GM21381 (cell line): ENCODE measurements around the gene VASN.

Experiments used
- ATAC-seq: cut with Tn5 transposase; IDR thresholded peaks from one replicate; pipeline ENCODE4 v1.9.1; 2021; ENCODE audit warnings: mild to moderate bottlenecking, moderate library complexity; ENCODE audit not compliant: unreplicated experiment

Gene VASN

DNA sequence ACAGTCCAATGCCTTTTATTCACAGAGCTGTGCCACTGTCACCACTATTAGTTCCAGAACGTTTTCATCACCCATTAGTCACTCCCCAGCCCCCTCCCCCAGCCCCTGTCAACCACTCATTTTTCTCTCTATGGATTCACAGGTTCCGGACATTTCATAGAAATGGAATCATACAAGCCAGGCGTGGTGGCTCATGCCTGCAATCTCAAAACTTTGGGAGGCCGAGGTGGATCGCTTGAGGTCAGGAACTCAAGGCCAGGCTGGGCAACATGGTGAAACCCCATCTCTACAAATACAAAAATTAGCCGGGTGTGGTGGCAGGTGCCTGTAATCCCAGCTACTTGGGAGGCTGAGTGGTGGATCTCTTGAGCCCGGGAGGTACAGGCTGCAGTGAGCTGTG, 19.8 kb upstream of the VASN start:
- no peak for ATAC-seq

DNA sequence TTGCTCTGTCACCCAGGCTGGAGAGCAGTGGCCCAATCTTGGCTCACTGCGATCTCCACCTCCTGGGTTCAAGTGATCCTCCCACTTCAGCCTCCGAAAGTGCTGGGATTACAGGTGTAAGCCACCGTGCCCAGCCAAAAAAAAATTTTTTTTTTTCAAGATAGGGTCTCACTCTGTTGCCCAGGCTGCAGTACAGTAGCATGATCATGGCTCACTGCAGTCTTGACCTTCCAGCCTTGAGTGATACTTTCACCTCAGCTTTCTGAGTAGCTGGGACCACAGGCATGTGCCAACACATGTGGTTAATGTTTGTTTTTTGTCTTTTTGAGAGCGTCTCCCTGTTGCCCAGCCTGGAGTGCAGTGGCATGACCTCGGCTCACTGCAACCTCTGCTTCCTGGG, 18.8 kb upstream of the VASN start:
- no peak for ATAC-seq

DNA sequence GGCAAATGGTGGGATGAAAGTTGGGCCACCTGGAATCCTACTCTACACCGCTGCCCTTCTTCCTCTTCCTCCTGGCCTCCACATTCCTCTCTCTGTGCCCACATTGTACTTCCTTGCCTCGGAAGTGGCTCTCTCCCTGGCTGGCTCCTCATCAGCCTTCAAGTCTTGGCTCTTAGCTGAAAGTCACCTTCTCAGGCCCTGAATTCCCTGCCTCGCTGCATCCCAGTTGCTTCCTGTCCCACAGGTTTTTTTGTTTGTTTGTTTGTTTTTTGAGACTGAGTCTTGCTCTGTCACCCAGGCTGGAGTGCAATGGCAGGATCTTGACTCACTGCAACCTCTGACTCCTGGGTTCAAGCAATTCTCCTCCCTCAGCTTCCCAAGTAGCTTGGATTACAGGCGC, 18.0 kb upstream of the VASN start:
- no peak for ATAC-seq

DNA sequence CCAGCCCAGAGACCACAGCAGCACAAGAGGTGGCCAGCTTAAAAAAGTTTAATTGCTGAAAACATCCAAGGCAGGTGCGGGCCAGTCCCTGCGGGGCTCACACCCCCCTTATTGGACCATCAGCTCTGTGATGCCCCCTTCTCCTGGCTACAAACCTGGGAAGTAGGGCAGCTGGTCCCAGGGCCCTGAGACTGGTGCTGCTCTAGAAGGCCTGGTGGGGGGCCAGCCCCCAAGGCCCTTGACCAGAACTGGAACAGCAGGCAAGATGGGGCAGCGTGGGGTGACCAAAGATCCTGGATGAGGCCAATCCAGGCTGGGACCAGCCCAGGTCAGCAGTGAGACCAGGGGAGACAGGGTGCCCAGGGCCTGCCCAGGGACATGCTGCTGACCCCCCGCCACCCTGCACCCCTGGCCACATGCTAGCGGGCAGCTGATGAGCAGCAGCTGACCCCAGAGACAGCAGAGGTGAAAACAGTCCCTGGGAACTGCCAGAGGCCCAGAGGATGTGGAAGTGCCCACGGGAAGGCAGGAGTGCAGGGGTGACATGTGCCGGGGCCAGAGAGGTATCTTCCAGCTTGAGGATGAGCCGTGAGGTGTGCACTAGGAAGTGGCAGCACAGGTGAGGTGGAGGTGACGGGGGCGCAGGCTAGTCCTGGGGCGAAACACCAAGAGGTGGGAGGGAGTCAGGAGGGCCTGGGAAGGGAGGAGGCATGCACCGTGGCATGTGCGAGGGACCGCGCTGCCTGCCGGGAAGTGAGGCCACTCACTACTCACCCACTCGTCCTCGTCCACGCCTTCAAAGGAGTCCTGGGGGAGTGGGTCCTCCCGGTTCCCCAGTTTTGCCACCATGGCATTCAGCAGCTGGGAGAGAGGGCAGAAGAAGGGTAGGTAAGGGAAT, 16.9 kb upstream of the VASN start:
- no peak for ATAC-seq

DNA sequence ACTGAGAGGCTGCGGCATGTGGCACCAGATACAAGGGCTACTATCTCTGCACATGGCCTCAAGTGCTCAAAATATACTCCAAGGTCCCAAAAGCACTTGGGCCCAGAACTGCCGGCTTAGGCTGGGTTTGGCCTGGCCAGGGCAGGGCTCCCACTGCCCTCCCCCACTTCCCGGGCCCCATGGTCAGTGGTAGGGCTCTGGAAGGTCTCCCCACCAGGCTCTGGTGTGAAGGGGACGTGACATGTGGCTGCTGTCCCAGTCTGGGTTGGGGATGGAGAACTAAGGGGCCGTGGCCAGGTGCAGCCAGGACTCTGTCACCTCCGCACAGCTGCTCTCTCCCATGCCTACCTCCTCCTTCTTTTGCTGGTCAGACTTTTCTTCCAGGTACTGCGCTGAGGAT, 14.8 kb upstream of the VASN start:
- no peak for ATAC-seq

DNA sequence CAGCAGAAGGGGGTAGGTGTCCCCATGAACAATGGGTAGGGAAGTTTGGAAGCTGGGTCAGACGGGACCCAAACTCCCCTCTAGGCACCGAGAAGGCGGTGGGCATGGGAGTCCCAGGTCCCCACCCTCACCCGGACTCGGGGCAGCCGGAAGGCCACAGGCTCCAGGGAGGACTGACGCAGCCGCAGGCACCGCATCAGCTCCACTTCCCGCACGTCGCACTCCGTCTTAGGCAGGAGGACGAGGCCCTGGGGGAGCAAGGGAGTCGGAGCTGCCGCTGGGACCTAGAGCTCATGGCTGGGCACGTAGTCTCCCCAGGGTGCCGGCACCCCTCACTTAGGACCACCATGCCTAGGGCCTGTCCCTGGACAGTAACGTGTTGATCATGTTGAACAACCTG, 13.4 kb upstream of the VASN start:
- ATAC-seq, result no peak

DNA sequence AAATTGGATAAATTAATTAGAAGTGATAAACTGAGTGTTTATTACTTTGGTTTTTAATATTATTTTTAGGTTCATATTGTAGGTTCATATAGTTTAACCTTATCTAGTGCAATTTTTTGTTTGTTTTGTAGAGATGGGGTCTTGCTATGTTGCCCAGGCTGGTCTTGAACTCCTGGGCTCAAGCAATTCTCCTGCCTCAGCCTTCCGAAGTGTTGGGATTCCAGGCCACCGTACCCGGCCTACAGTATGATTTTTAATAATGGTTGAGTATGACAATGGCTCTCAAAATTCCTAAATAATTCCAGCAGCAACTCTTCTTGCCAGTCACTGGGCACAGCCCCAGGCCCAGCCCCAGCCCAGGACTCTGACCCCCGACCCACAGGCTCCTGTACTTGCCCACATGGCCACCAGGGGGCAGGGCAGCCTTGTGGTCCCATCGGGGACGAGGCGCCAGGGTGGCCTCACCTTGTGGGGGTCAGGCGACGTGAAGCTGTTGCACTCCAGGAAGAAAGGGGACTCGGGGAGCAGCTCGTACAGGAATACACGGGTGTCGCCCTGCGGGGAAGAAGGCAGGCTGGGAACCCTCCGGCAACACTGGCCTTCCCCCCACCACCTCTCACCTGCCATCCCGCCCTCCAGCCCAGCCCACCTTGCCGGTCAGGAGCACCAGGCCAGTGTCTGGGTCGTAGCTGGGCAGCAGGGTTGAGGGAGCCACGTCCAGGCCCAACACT, 12.7 kb upstream of the VASN start:
- no peak for ATAC-seq

DNA sequence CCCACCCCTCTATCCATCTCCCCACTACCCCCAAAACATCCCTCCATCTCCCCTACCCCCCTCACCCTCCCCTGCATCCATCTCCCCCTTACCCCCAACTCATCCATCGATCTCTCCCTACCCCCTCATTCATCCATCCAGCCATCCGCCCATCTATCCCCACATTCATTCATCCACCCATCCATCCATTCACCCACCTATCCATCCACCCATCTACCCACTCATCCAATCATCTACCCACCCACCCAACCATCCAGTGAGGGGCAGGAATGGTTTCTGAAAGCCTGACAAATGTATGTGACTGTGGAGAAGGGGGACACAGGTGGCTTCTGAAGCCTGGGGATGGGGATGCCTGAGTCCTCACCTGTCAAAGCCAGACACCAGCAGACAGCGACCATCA, 11.7 kb upstream of the VASN start:
- no peak for ATAC-seq

DNA sequence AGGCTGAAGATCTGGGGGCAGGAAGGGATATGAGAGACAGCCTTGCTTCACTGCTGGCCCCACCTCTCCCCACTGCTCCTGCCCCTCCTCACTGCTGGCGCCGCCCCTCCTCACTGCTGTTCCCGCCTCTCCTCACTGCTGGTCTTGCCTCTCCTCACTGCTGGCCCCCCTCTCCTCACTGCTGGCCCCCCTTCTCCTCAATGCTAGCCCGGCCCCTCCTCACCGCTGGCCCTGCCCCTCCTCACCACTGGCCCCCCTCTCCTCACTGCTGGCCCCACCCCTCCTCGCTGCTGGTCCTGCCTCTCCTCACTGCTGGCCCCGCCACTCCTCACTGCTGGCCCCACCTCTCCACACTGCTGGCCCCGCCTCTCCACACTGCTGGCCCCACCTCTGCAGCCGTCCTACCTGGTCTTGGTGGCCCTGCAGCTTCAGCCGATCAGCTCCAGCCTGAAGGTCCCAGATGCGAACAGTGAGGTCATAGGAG, 11.1 kb upstream of the VASN start:
- no peak for ATAC-seq

DNA sequence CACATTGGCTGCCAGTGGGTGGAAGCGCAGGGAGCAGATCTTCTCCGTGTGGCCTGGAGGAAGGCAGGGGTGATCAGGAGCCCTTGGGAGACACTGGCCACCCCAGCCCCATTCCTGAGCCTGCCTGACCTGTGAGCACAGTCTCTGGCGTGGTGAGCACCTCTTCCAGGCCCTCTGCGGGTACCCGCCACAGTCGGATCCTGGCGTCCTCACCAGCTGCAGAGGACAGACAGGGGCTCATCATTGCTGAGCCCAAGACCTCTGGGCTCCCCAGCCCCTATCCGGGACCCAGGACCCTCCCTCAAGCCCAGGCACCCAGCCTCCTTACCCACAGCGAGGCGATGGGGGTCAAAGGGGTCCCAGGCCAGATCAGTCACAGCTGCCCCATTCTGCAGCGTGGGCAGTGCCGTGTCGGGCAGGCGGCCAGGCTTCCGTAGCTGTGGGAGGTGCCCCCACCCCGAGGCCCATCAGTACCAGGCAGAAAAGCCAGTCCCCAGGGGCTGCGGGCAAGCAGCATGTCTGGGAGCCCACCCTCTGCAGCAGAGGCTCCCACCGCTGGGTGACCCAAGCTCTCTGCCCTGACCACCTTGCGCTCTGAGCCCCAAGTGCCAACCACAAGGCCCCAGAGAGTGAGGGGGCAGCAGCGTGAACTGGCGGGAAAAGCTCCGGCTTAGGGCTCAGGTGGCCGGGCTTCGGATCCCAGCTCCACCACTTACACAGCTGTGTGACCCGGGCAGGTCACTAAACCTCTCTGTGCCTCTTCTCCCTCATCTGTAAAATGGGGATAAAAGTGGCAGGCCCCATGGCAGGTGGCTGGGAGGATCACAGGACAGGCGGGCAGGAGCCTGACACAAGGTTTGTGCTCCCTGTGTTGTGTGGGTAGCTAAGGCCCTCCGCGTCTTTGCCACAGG, 10.4 kb upstream of the VASN start:
- ATAC-seq, result no peak

DNA sequence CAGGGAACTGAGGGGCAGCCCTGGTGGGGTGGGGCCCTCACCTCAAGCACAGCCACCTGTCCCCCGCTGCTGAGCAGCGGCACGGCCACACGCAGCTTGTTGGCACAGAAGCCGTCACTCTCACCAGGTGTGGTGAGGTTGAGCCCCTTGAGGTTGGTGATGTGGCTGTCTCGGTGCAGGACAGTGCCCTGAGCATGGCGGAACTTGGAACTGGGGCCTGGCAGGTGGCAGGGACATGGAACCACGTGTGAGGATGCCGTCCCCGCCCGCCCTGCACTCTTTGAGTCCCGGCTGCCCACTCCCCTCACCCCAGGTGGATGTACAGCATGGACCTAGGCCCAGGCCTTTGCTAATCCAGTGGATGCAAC, 9.7 kb upstream of the VASN start:
- ATAC-seq, result no peak

DNA sequence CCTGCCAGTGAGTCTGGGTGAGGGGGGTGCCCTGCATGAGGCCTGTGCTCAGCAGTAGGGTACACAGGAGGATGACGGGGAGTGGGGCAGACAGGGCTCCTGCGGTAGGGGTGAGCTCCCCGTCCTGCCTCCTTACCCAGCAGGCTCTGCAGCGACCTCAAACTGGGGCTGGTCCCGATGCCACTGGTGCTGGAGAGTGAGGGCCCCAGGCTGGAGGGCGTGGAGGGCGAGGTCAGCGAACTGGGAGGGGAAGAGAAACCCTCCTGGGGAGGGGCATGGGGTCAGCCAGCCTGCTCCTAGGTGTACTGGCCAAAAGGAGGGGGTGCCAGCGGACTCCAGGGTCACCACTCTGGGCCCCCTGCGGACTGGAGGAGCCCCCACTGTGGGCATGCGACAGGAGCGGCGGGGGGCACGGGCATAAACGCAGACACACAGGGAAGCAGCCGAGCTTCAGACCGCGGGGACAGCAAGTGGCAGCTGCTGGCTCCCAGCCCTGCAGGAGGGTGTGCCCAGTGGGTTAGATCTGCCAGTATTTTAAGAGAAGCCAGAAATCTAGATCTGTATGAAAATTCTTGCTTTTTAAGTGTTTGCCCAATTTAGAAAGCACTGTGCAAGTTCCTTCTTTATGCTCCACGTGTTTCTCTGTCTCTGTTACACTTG, 9.0 kb upstream of the VASN start:
- no peak for ATAC-seq

DNA sequence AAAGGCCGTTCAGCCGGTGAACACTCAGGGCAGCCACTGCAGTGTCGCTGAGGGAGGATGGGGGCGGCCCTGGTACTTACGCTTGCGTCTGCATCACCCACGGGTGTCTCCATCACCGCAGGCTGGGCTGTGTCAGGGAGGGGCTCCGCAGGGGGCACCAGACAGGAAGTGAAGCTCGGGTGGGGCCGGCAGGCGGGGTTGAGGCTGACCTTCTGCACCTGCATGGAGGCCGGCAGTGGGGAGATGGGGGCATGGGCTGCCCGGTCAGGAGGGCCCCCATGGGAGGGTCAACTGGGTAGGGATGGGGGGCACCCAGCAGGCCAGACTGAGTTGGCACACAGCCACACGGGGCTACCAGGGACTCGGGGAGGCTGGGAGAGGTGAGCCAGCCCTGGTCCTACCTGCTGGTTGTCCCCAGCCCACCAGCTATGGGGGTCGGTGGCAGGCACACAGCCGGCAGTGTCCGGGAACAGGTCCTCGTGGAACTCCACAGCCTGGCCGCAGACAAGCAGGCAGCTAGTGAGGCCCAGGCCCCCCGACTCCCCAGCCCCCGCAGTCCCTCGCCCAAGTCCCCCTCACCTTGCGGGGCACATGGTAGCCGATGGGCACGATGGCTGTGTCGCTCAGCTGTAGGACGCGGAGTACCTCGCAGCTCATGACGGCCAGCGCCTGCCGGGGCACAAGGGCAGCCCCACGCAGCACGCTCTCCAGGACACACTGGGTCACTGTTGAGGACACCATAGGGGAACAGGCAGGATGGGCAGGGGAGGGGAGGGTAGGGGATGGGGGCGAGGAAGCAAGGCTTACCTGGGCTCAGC, 7.2 kb upstream of the VASN start:
- ATAC-seq, result no peak

DNA sequence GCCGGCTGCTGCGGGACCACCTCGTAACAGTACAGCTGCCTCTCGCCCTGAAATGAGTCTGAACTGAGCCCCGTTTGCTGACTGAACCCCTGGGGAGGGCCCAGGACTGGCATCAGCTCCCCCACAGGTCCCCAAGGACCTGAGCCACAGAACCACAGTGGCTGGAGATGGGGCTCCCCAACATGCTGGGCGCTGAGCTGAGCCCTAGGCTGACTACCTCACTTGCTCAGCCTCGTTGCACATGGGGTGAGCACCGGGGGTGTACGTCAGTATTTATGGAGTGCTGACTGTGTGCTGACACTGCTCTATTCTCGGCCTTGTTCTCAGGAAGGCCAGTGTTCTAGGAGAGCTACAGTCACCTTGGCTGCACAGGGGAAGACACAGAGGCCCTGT, 6.6 kb upstream of the VASN start:
- ATAC-seq, result no peak

DNA sequence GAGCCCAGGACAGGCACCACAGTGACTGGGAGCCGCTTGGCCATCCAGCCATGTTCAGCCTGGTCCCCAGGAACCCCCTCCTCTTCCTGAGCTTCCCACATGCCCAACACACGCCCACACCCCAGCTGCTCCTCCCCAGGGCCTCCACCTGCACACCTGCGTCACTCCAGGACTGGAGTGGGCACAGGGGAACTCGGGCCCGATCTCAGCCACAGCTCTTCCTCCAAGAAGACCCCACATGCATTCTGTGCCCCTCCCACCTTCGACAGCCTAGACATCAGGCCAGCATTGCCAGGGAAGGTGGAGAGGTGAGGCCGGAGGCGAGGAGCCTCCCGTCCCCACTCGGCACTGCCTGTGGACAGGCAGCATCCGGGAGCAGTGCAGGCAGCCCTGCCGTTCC, 6.0 kb upstream of the VASN start:
- ATAC-seq, result no peak

DNA sequence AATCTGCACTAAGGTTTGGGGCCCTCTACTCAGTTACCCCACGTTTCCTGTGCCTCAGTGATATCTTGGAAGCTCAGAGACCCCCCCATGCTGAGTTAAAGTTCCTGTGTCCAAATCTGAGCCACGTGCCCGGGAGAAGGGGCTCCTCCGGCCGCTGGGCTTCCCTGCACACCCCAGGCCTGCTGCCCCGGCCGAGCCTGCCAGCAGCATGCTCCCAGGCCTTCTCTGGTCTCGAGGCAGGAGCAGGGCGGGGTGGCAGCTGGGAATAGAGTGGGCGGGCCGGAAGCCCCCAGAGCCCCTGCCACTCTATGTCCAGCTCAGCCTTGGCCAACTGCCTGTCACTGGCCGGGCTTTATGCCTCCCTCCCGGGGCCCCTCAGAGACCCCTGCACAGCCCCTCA, 5.6 kb upstream of the VASN start:
- no peak for ATAC-seq

DNA sequence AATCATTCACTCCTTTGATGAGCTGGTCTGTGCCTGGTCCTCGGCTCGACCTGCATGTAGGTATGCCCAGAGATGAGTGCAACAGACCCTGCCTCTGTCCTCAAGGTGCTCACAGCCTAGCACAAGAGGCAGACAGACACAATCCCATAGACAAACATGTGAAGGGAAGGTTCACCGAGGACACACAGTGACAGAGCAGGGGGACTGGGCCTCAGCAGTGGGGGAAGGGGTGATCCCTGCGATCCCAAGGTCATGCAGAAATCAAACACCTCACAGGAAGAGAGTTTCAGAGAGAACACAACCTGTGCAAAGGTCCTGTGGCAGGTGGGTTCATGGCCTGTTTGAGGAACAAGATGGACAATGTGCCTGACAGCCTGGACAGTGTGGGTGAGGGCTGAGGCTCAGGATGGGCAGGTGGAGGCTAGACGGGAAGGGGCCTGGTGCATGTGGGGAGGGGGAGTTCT, 4.2 kb upstream of the VASN start:
- ATAC-seq, result no peak

DNA sequence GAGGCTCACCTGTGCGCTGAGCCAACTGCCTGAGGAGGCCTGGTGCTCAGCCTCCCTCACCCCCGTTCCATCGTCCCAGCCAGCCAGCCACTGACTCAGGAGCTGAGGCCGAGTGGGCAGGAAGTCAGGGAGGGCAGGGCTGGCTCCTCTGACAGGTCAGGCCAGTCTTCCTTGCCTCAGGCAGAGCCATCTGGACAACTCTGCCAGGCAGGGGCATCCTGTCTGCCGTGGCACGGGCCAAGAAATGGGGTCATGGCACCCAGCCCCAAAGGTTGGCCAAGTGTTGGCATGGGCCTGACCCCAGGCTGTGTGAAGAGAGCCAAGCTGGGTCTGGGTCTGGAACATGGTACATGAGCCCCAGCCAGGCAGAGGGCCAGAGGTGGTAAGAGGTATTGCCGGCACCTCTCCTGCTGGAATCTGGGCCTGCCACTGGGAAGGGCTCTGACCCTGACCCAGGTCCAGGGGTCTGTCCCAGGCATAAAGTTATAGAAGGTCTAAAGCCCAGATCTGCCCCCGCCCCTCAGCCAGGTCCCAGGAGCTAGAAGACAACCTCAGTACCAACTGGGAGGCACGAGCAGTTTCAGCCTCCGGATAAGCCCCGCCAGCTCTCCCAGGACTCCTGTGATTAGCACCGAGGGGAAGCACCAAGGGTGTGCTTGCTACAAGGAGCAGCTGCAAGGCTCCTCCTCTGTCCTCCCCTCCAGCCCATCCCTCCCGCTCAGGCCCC, 2.5 kb upstream of the VASN start:
- ATAC-seq, result no peak

DNA sequence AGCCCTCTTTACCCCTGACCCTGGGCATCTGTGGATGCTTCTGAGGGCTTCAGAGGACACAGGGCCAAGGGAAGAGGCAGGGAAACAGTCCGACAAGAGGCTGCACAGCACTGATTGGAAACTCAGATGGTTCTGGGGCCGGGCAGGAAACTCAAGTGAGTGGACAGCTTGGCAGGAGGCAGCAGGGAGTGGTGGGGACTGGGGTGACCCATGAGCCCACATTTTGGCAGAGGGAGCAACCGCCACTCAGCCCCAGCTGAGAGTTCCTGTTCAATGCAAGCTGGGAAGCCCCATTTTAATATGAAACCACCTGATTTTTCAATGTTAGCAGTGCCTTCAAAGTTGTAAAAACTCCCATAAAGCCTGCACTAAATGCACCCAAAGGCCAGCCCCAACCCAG, 1.5 kb upstream of the VASN start:
- ATAC-seq, result no peak
